Inferior parietal cortex (tissue), 1 donor: ENCODE results near the gene KCNIP4.

Experiments
- DNase-seq: peaks from one replicate; pipeline ENCODE4 v3.0.0-alpha.2; 2016; ENCODE audit errors: extremely low spot score

The KCNIP4 gene

GRCh38 chr4:21191317-21191716, 757.3 kb downstream of the KCNIP4 start:
- DNase-seq, result no peak

- no peak for DNase-seq
Observed at GRCh38 chr4:21184788-21185187, 763.8 kb downstream of the KCNIP4 start.

- no peak for DNase-seq
Observed at GRCh38 chr4:21181716-21182115, 766.9 kb downstream of the KCNIP4 start.

GRCh38 chr4:21177871-21178270, 770.7 kb downstream of the KCNIP4 start:
- DNase-seq, result no peak

GRCh38 chr4:21177092-21177491, 771.5 kb downstream of the KCNIP4 start:
- DNase-seq, result no peak

- no peak for DNase-seq
Observed at GRCh38 chr4:21167711-21168110, 780.9 kb downstream of the KCNIP4 start.

GRCh38 chr4:21155367-21155766, 793.2 kb downstream of the KCNIP4 start:
- no peak for DNase-seq

GRCh38 chr4:21139327-21139726, 809.2 kb downstream of the KCNIP4 start:
- no peak for DNase-seq

GRCh38 chr4:21136051-21136630, 812.4 kb downstream of the KCNIP4 start:
- DNase-seq, result no peak

GRCh38 chr4:21134994-21135393, 813.6 kb downstream of the KCNIP4 start:
- DNase-seq, result no peak

GRCh38 chr4:21130606-21131005, 818.0 kb downstream of the KCNIP4 start:
- DNase-seq, result no peak

- no peak for DNase-seq
Observed at GRCh38 chr4:21126014-21126512, 822.5 kb downstream of the KCNIP4 start.

GRCh38 chr4:21118301-21118700, 830.3 kb downstream of the KCNIP4 start:
- no peak for DNase-seq

- no peak for DNase-seq
Observed at GRCh38 chr4:21117541-21118180, 830.9 kb downstream of the KCNIP4 start.

- no peak for DNase-seq
Observed at GRCh38 chr4:21113496-21114223, 834.9 kb downstream of the KCNIP4 start.

- DNase-seq, result no peak
Observed at GRCh38 chr4:21102667-21103066, 845.9 kb downstream of the KCNIP4 start.

- no peak for DNase-seq
Observed at GRCh38 chr4:21097865-21098264, 850.7 kb downstream of the KCNIP4 start.

GRCh38 chr4:21097026-21097425, 851.5 kb downstream of the KCNIP4 start:
- no peak for DNase-seq

GRCh38 chr4:21092531-21092930, 856.0 kb downstream of the KCNIP4 start:
- DNase-seq, result no peak

GRCh38 chr4:21090094-21090666, 858.4 kb downstream of the KCNIP4 start:
- no peak for DNase-seq

- no peak for DNase-seq
Observed at GRCh38 chr4:21083413-21083812, 865.2 kb downstream of the KCNIP4 start.

GRCh38 chr4:21077967-21078366, 870.6 kb downstream of the KCNIP4 start:
- no peak for DNase-seq

- DNase-seq, result no peak
Observed at GRCh38 chr4:21067351-21067750, 881.2 kb downstream of the KCNIP4 start.
